Liver (tissue), 9 donors: Measurements from ENCODE around the gene GJA10. TPM values are rescaled to one million over a fixed set of nuclear protein-coding genes. Genes with fewer than 3 reads are reported as not detected.

Source experiments
- DNase-seq: peaks from one replicate; pipeline ENCODE4 v3.0.0-alpha.2; 2017; ENCODE audit warnings: low spot score
- H3K27ac ChIP-seq, 2 donors: one replicate each; pipeline ENCODE4 v1.7.0; 2013; ENCODE audit warnings: inconsistent platforms in 2 of 2, low read length in 2 of 2, control low read depth in 1 of 2, low read depth in 1 of 2, mild to moderate bottlenecking in 1 of 2
- H3K27me3 ChIP-seq, 4 donors: one replicate each; pipeline versions ENCODE4 v1.6.1 to v1.7.0; 2013; ENCODE audit warnings: low read length in 3 of 4, inconsistent platforms in 1 of 4, mild to moderate bottlenecking in 1 of 4, moderate library complexity in 1 of 4; ENCODE audit not compliant: control insufficient read depth in 4 of 4, insufficient read depth in 4 of 4
- H3K36me3 ChIP-seq, 4 donors: one replicate each; pipeline versions ENCODE4 v1.6.1 to v1.7.0; 2013; ENCODE audit warnings: low read length in 3 of 4, mild to moderate bottlenecking in 3 of 4, low read depth in 1 of 4, moderate library complexity in 1 of 4; ENCODE audit not compliant: control insufficient read depth in 4 of 4, insufficient read depth in 3 of 4
- H3K4me1 ChIP-seq, 4 donors: one replicate each; pipeline versions ENCODE4 v1.6.1 to v1.7.0; 2013; ENCODE audit warnings: low read length in 3 of 4, mild to moderate bottlenecking in 3 of 4, moderate library complexity in 1 of 4; ENCODE audit not compliant: control insufficient read depth in 4 of 4, insufficient read depth in 4 of 4
- H3K4me3 ChIP-seq, 3 donors: one replicate each; pipeline versions ENCODE4 v1.6.1 to v1.7.0; 2013; ENCODE audit warnings: low read length in 3 of 3, control low read depth in 1 of 3, low read depth in 1 of 3, mild to moderate bottlenecking in 1 of 3
- H3K9ac ChIP-seq, 2 donors: one replicate each; pipeline ENCODE4 v1.7.0; 2013; ENCODE audit warnings: low read length in 2 of 2, mild to moderate bottlenecking in 2 of 2, moderate library complexity in 2 of 2, control low read depth in 1 of 2, low read depth in 1 of 2
- H3K9me3 ChIP-seq, 4 donors: one replicate each; pipeline versions ENCODE4 v1.6.1 to v1.7.0; 2013; ENCODE audit warnings: low read length in 3 of 4; ENCODE audit not compliant: control insufficient read depth in 4 of 4
- ATF3 ChIP-seq: IDR thresholded peaks from 2 replicates; pipeline ENCODE4 v1.6.1; 2016; ENCODE audit warnings: antibody characterized with exemption
- CTCF ChIP-seq: fragments of 150-350 bp; IDR thresholded peaks from 2 replicates; pipeline ENCODE4 v1.5.1; 2017; ENCODE audit warnings: improper control_type of control experiment, low read depth, low read length; ENCODE audit not compliant: missing input control
- EGR1 ChIP-seq, 2 donors: IDR thresholded peaks; 2 replicates each; pipeline ENCODE4 v1.6.1; 2016 to 2018; ENCODE audit warnings: antibody characterized with exemption in 2 of 2, low read depth in 2 of 2
- FOXA1 ChIP-seq: IDR thresholded peaks from 2 replicates; pipeline ENCODE4 v1.6.1; 2016; ENCODE audit warnings: antibody characterized with exemption
- FOXA2 ChIP-seq: IDR thresholded peaks from 2 replicates; pipeline ENCODE4 v1.6.1; 2016; ENCODE audit warnings: antibody characterized with exemption
- HNF4A ChIP-seq, 2 donors: conservative IDR thresholded peaks; 2 replicates each; pipeline ENCODE4 v1.6.1; 2016; ENCODE audit warnings: antibody characterized with exemption in 2 of 2, mild to moderate bottlenecking in 2 of 2
- HNF4G ChIP-seq: IDR thresholded peaks from 2 replicates; pipeline ENCODE4 v1.6.1; 2016; ENCODE audit warnings: antibody characterized with exemption
- JUND ChIP-seq, 2 donors: IDR thresholded peaks; 2 replicates each; pipeline ENCODE4 v1.6.1; 2016; ENCODE audit warnings: antibody characterized with exemption in 2 of 2
- RAD21 ChIP-seq, 2 donors: IDR thresholded peaks; 2 replicates each; pipeline ENCODE4 v1.6.1; 2016; ENCODE audit warnings: antibody characterized with exemption in 2 of 2, mild to moderate bottlenecking in 2 of 2
- RXRA ChIP-seq, 2 donors: IDR thresholded peaks; 2 replicates each; pipeline ENCODE4 v1.6.1; 2017 to 2018; ENCODE audit warnings: antibody characterized with exemption in 2 of 2, mild to moderate bottlenecking in 1 of 2
- SP1 ChIP-seq: IDR thresholded peaks from 2 replicates; pipeline ENCODE4 v1.6.1; 2018; ENCODE audit warnings: antibody characterized with exemption, mild to moderate bottlenecking
- TAF1 ChIP-seq: conservative IDR thresholded peaks from 2 replicates; pipeline ENCODE4 v1.6.1; 2016; ENCODE audit warnings: antibody characterized with exemption, mild to moderate bottlenecking
- YY1 ChIP-seq: IDR thresholded peaks from 2 replicates; pipeline ENCODE4 v1.6.1; 2016; ENCODE audit warnings: antibody characterized with exemption, mild to moderate bottlenecking
- WGBS: extraction: QIAGEN DNeasy Blood & Tissue Kit; methylation state at CpG from one replicate; pipeline ENCODE4 v1.1.7; 2013; 5-methylcytosine and 5-hydroxymethylcytosine counted together
- polyA plus RNA-seq, 2 donors: library from polyadenylated mRNA; stranded (reverse) in 1 of 2; unstranded in 1 of 2; fragments of 200-250 nt in 1 of 2; fragments of >200 nt in 1 of 2; fragmentation: Nextera tagmentation in 1 of 2; extraction: Ambion mirVana in 1 of 2; gene quantifications; one replicate each; pipeline versions ENCODE4 v1.2.1 to v1.2.3, GENCODE V29; 2013 to 2015
- total RNA-seq, 2 donors: library from RNA; depleted of rRNA; stranded (reverse); fragments of >200 nt; gene quantifications; one replicate each; pipeline ENCODE4 v1.2.3, GENCODE V29; 2014
- TF ChIP-seq, protein P1 (sequence below): IDR thresholded peaks from 2 replicates; pipeline ENCODE4 v1.6.1; 2016; ENCODE audit warnings: antibody characterized with exemption
- TF ChIP-seq, protein P2 (sequence below): IDR thresholded peaks from 2 replicates; pipeline ENCODE4 v1.6.1; 2016; ENCODE audit warnings: antibody characterized with exemption
- donor health status: healthy.
- donor health status: healthy.
- donor health status: healthy.
- donor health status: healthy.
- donor health status: healthy.

The GJA10 gene
- total and polyA plus RNA-seq, 4 donors, result not detected

DNA sequence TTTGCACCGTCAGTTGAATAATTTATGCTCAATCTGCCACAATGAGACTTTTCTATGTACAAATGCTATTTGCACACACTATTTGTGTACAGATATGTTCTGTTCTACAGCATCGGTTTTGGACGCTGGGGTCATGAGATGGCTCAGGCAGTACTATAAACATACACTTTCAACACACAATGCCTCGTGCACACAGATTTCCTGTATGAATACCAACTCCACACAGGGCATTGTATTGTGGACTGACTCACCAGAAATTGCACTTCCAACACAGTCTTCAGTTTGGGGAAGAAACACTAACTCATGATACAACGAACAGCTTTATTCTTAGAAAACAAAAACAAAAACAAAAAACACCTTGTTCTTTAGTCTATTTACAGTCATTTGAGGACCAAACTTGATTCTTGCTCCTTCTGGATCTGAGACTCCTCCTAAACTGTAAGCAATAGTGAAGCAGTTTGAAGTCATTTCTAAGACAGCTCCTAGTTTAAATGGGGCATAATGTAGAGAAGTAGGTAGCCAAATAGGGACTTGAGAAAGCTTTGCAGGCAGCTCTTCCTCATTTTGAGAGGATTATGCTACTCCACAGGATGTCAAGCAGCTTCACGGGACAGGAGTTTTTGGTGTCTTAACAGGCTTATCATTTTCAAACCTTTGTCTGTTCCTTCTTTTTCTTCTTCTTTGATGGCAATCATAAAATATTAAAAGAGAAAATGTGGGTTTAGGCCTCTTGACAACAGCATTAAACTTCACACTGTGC is 33.7 kb downstream of the GJA10 start:
- H3K9ac ChIP-seq, result no peak overlapping the region
- TF ChIP-seq YY1 (no peak), RAD21 (IDR thresholded peaks at IDR 0.05) (no peak), ATF3 (no peak), FOXA2 (no peak), FOXA1 (no peak), HNF4G (no peak), HNF4A (conservative IDR thresholded peaks at IDR 0.05) (no peak), TAF1 (no peak), CTCF (no peak), SP1 (no peak), RXRA (IDR thresholded peaks at IDR 0.05) (no peak), JUND (IDR thresholded peaks at IDR 0.05) (no peak)
- TF ChIP-seq, protein P1, sequence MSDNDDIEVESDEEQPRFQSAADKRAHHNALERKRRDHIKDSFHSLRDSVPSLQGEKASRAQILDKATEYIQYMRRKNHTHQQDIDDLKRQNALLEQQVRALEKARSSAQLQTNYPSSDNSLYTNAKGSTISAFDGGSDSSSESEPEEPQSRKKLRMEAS, result no peak
- TF ChIP-seq, protein P2, sequence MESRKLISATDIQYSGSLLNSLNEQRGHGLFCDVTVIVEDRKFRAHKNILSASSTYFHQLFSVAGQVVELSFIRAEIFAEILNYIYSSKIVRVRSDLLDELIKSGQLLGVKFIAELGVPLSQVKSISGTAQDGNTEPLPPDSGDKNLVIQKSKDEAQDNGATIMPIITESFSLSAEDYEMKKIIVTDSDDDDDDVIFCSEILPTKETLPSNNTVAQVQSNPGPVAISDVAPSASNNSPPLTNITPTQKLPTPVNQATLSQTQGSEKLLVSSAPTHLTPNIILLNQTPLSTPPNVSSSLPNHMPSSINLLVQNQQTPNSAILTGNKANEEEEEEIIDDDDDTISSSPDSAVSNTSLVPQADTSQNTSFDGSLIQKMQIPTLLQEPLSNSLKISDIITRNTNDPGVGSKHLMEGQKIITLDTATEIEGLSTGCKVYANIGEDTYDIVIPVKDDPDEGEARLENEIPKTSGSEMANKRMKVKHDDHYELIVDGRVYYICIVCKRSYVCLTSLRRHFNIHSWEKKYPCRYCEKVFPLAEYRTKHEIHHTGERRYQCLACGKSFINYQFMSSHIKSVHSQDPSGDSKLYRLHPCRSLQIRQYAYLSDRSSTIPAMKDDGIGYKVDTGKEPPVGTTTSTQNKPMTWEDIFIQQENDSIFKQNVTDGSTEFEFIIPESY, result no peak
- H3K27me3 ChIP-seq, result no peaks in the 10 kb centered on the region
- WGBS, result 76% methylated on average over 6 of the region's 6 CpGs
- no peak overlapping the region for H3K27ac ChIP-seq
- no peaks in the 10 kb centered on the region for H3K4me1 ChIP-seq
- no peak overlapping the region for H3K4me3 ChIP-seq
- H3K36me3 ChIP-seq, result peaks cover 0 to 7% (median 2%) of the 10 kb centered on the region in 4 donors
- no peaks in the 10 kb centered on the region for H3K9me3 ChIP-seq
- no peak for DNase-seq

DNA sequence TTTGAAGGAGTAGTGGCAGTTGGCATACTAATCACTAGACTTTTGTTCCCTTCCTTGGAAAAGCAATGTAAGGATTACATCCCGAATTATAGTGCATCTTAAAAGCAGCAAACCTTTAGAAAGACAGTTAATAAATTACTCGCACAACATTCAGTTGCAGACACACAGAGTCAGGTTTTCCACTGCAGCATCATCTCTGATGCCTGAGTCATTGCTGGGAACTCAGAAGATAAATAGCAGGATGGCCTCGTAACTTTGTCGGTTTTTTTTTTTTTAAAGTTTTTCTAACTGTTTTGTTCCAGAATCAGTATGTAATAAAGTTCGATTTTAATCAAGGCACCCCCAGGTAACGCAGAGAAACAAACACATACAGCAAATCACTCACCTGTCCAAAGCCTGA is 34.3 kb downstream of the GJA10 start:
- WGBS, result 90% methylated on average over 6 of the region's 6 CpGs
- no peaks in the 10 kb centered on the region for H3K27me3 ChIP-seq
- H3K9me3 ChIP-seq, result no peaks in the 10 kb centered on the region
- H3K4me3 ChIP-seq, result no peak overlapping the region
- H3K36me3 ChIP-seq, result peaks cover 0 to 7% (median 2%) of the 10 kb centered on the region in 4 donors
- TF ChIP-seq YY1 (no peak), HNF4A (conservative IDR thresholded peaks at IDR 0.05) (no peak), FOXA1 (no peak), JUND (IDR thresholded peaks at IDR 0.05) (no peak), HNF4G (no peak), TAF1 (no peak)
- no peaks in the 10 kb centered on the region for H3K4me1 ChIP-seq
- no peak overlapping the region for H3K27ac ChIP-seq
- no peak overlapping the region for H3K9ac ChIP-seq
- no peak for DNase-seq

GRCh38 chr6:89930789-89931188 is 36.5 kb downstream of the GJA10 start:
- H3K27ac ChIP-seq, result no peak overlapping the region
- H3K36me3 ChIP-seq, result peaks cover 0 to 7% (median 2%) of the 10 kb centered on the region in 4 donors
- no peak for DNase-seq
- no peaks in the 10 kb centered on the region for H3K9me3 ChIP-seq
- WGBS, result 94% methylated on average over 5 of the region's 5 CpGs
- no peak overlapping the region for H3K4me3 ChIP-seq
- no peaks in the 10 kb centered on the region for H3K4me1 ChIP-seq
- H3K27me3 ChIP-seq, result no peaks in the 10 kb centered on the region
- TF ChIP-seq CTCF (no peak), EGR1 (IDR thresholded peaks at IDR 0.05; ENCODE audit: low read depth in 2 of 2) (no peak)
- H3K9ac ChIP-seq, result no peak overlapping the region
